ACHN (cell line): ENCODE data around the gene ARHGAP22.

ENCODE experiments used
- DNase-seq: peaks from one replicate; pipeline ENCODE4 v3.0.0-alpha.2; 2015
- in situ Hi-C: cut with HindIII; loops from 2 replicates; pipeline ENCODE4 v1.10.0; 2017; ENCODE audit warnings: low sequenced_read_pairs, low pct_ligation_motif_present, low pct_unique_long_range_greater_than_20kb

Gene ARHGAP22

GRCh38 chr10:48568546-48568945 is 36.3 kb downstream of the ARHGAP22 start:
- in situ Hi-C loops, result no loop called here

GRCh38 chr10:48568131-48568530 is 36.7 kb downstream of the ARHGAP22 start:
- DNase-seq, result no peak
- in situ Hi-C loops, result no loop called here

More at GRCh38 chr10:48568546-48568945, 36.3 kb downstream of the ARHGAP22 start:
- DNase-seq, result no peak

- in situ Hi-C loops, result no loop called here
- no peak for DNase-seq
Observed at GRCh38 chr10:48567346-48567745, 37.5 kb downstream of the ARHGAP22 start.

- in situ Hi-C loops, result no loop called here
- DNase-seq, result no peak
Observed at GRCh38 chr10:48564466-48565160, 40.3 kb downstream of the ARHGAP22 start.

- DNase-seq, result no peak
- in situ Hi-C loops, result no loop called here
Observed at GRCh38 chr10:48557511-48558123, 47.3 kb downstream of the ARHGAP22 start.

- DNase-seq, result no peak
- in situ Hi-C loops, result no loop called here
Observed at GRCh38 chr10:48556713-48557112, 48.2 kb downstream of the ARHGAP22 start.

GRCh38 chr10:48556065-48556464 is 48.8 kb downstream of the ARHGAP22 start:
- no peak for DNase-seq
- in situ Hi-C loops, result no loop called here

- DNase-seq, result no peak
- in situ Hi-C loops, result no loop called here
Observed at GRCh38 chr10:48555310-48556042, 49.4 kb downstream of the ARHGAP22 start.

- DNase-seq, result no peak
- in situ Hi-C loops, result no loop called here
Observed at GRCh38 chr10:48554656-48555055, 50.2 kb downstream of the ARHGAP22 start.

GRCh38 chr10:48554246-48554645 is 50.6 kb downstream of the ARHGAP22 start:
- DNase-seq, result no peak
- in situ Hi-C loops, result no loop called here

GRCh38 chr10:48552946-48553564 is 51.8 kb downstream of the ARHGAP22 start:
- in situ Hi-C loops, result no loop called here

GRCh38 chr10:48551861-48552591 is 52.8 kb downstream of the ARHGAP22 start:
- peak; percentile 59 for DNase-seq
- in situ Hi-C loops, result no loop called here

More at GRCh38 chr10:48552946-48553564, 51.8 kb downstream of the ARHGAP22 start:
- no peak for DNase-seq

- in situ Hi-C loops, result no loop called here
- no peak for DNase-seq
Observed at GRCh38 chr10:48550977-48551376, 53.9 kb downstream of the ARHGAP22 start.

GRCh38 chr10:48550071-48550691 is 54.7 kb downstream of the ARHGAP22 start:
- in situ Hi-C loops, result no loop called here
- no peak for DNase-seq

GRCh38 chr10:48549236-48549635 is 55.6 kb downstream of the ARHGAP22 start:
- no peak for DNase-seq
- in situ Hi-C loops, result no loop called here

GRCh38 chr10:48548531-48549135 is 56.2 kb downstream of the ARHGAP22 start:
- in situ Hi-C loops, result no loop called here
- DNase-seq, result no peak

GRCh38 chr10:48547981-48548380 is 56.9 kb downstream of the ARHGAP22 start:
- in situ Hi-C loops, result no loop called here
- DNase-seq, result no peak
